Measurements from ENCODE around the gene L3MBTL4.

GRCh38 chr18:5962362-5962761 lies 452.3 kb downstream of the L3MBTL4 start:
- TF ChIP-seq, protein P1, sequence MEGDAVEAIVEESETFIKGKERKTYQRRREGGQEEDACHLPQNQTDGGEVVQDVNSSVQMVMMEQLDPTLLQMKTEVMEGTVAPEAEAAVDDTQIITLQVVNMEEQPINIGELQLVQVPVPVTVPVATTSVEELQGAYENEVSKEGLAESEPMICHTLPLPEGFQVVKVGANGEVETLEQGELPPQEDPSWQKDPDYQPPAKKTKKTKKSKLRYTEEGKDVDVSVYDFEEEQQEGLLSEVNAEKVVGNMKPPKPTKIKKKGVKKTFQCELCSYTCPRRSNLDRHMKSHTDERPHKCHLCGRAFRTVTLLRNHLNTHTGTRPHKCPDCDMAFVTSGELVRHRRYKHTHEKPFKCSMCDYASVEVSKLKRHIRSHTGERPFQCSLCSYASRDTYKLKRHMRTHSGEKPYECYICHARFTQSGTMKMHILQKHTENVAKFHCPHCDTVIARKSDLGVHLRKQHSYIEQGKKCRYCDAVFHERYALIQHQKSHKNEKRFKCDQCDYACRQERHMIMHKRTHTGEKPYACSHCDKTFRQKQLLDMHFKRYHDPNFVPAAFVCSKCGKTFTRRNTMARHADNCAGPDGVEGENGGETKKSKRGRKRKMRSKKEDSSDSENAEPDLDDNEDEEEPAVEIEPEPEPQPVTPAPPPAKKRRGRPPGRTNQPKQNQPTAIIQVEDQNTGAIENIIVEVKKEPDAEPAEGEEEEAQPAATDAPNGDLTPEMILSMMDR (IDR thresholded peaks at IDR 0.05): no peak
- no peak for TF ChIP-seq POLR2A (IDR thresholded peaks at IDR 0.05)

Measured in heart left ventricle (tissue), 13 donors.